ENCODE results near the gene RHCE. TPM values are rescaled to one million over a fixed set of nuclear protein-coding genes. Genes with fewer than 3 reads are reported as not detected.
A peak's percentile ranks its signal among the peaks of the same experiment; 100 is the strongest.

The RHCE gene
- polyA plus RNA-seq, 1 experiment, result 0.25 TPM

DNA sequence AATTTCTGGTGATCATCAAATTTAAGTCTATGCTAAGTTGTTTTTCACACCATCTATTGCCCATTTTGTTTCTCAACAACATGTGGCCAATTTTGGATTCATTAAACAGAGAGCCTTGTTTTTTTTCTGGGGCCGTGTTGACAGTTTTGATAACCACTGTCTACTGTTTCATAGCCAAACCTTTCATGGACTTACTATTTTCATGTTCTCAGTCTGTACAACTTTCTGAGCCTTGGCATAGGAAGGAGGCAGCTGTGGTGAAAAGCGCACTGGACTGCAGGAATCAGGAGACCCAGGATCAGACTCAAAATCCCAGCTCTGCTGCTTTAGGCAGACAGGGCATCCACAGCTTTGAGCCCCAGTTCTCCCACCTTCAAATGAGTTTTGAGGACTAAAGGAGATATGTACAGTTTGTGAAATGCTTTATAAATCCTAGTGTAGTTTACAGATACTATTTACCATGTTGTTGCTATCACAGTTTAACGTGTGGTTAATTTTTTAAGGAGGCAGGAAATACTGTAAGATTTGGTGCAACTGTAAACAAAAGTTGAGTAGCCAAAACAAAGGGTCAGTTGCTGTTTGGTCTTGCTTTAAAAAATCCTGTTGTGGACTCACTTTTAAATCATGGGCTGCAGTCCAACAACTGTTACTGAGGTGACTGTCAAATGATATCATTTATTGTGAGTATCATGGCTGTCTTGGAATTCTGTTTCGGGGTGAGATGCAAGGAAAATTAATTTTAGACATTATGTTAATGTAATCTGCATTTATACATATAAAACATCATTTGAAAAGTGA is 13.0 kb upstream of the RHCE start:
- Histone ChIP-seq H3K27me3 (ENCODE audit: control insufficient read depth, insufficient read depth, low read length) (no peaks in the 10 kb centered on the region), H3K4me3 (ENCODE audit: low read depth, low read length) (no peak overlapping the region), H3K27ac (ENCODE audit: low read depth, low read length) (no peak overlapping the region), H3K9me3 (ENCODE audit: control insufficient read depth, insufficient read depth, low read length) (no peaks in the 10 kb centered on the region)
- CTCF ChIA-PET, result interaction anchor here (1.1 kb wide), 1 partner anchor 38 kb away, joined by 3 read pairs; no protein-coding TSS in a partner anchor
- POLR2A ChIA-PET, result no interaction called here
- TF ChIP-seq, protein P1, sequence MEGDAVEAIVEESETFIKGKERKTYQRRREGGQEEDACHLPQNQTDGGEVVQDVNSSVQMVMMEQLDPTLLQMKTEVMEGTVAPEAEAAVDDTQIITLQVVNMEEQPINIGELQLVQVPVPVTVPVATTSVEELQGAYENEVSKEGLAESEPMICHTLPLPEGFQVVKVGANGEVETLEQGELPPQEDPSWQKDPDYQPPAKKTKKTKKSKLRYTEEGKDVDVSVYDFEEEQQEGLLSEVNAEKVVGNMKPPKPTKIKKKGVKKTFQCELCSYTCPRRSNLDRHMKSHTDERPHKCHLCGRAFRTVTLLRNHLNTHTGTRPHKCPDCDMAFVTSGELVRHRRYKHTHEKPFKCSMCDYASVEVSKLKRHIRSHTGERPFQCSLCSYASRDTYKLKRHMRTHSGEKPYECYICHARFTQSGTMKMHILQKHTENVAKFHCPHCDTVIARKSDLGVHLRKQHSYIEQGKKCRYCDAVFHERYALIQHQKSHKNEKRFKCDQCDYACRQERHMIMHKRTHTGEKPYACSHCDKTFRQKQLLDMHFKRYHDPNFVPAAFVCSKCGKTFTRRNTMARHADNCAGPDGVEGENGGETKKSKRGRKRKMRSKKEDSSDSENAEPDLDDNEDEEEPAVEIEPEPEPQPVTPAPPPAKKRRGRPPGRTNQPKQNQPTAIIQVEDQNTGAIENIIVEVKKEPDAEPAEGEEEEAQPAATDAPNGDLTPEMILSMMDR (IDR thresholded peaks at IDR 0.05; ENCODE audit: low read depth, low read length), result no peak
- DNase-seq (ENCODE audit: low read depth, low spot score), result no peak

DNA sequence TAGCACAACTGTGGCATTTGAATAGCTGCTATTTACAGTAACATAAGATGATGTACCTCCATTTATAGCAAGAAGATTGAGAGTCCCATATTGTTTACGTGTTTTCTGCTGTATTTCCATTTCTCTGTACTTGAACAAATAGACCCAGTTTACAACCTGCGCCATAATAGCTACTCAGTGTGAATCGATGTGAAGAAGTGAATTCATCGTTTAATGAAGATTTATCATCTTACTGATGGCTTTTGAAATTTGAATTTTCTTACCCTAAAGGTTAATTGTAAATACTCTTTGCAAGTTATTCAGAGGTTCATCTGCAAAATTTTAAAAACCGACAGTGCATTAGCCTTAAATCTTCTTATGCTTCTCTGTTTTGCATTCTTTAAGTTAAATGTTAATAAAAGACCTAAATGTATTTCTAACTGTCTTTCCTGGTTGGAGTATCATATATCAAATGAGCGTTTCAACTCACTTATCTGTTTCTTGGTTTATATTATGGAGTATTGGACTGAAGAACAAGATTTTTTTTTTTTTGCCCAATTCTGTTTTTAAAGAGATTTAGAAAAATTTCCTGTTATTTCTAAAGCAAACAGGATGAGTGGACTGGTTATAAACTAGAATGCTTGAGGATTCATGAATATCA is 12.2 kb upstream of the RHCE start:
- CTCF ChIA-PET, result no interaction called here
- H3K4me3 ChIP-seq (ENCODE audit: low read depth, low read length), result peak overlapping the region; percentile 80; the same call in 1 of the 2 replicates

DNA sequence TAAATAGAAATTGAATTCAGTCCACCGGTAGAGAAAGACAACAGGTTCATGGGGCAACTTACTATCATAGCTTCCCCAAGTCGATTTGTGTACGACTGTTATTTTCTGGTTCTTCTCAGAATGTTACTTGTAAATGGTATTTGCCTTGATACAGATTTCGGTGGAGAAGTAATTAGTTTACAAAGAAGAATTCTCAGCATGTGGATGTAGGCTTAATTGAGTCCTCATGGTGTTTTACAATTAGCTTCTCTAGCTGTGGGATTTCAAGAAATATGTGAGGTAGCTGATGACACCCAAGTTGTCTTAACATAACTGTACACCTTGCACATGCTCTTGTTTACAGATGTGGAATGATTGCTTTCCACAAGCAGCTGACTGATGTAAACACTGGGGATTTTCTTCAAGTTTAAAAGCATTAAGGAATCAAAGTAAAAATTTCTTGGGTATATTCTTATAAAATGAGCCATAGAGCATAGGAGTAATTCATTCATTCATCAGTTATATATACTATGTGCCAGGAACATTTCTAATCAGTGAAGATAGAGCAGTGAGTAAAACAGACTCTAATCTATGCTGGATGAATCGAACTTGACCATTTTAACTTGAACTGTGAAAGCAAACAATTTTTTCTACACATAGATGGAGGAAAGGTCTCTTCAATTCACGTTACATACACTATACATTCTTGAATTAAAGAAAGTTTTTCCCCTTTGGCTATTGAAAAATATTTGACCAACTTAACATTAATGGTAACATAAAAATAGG is 11.5 kb upstream of the RHCE start:
- Histone ChIP-seq H3K27ac (ENCODE audit: low read depth, low read length) (no peak overlapping the region), H3K27me3 (ENCODE audit: control insufficient read depth, insufficient read depth, low read length) (no peaks in the 10 kb centered on the region), H3K9me3 (ENCODE audit: control insufficient read depth, insufficient read depth, low read length) (no peaks in the 10 kb centered on the region), H3K4me3 (ENCODE audit: low read depth, low read length) (peak overlapping the region; percentile 80)
- no peak for DNase-seq (ENCODE audit: low read depth, low spot score)
- CTCF ChIA-PET, result interaction anchor here (0.9 to 1.4 kb wide), 2 partner anchors 55 to 90 kb away, joined by 3 to 4 read pairs; no protein-coding TSS in a partner anchor
- TF ChIP-seq, protein P1 (IDR thresholded peaks at IDR 0.05; ENCODE audit: low read depth, low read length), result no peak
- POLR2A ChIA-PET, result interaction anchor here (0.6 to 0.9 kb wide), 2 partner anchors 47 to 185 kb away, joined by 3 to 11 read pairs; partner anchors contain the start of gene RSRP1

More for the DNA sequence above, 12.2 kb upstream of the RHCE start:
- no peak for DNase-seq (ENCODE audit: low read depth, low spot score)
- TF ChIP-seq, protein P1 (IDR thresholded peaks at IDR 0.05; ENCODE audit: low read depth, low read length), result no peak
- H3K27ac ChIP-seq (ENCODE audit: low read depth, low read length), result no peak overlapping the region
- POLR2A ChIA-PET, result no interaction called here
- no peaks in the 10 kb centered on the region for H3K27me3 ChIP-seq (ENCODE audit: control insufficient read depth, insufficient read depth, low read length)
- no peaks in the 10 kb centered on the region for H3K9me3 ChIP-seq (ENCODE audit: control insufficient read depth, insufficient read depth, low read length)

DNA sequence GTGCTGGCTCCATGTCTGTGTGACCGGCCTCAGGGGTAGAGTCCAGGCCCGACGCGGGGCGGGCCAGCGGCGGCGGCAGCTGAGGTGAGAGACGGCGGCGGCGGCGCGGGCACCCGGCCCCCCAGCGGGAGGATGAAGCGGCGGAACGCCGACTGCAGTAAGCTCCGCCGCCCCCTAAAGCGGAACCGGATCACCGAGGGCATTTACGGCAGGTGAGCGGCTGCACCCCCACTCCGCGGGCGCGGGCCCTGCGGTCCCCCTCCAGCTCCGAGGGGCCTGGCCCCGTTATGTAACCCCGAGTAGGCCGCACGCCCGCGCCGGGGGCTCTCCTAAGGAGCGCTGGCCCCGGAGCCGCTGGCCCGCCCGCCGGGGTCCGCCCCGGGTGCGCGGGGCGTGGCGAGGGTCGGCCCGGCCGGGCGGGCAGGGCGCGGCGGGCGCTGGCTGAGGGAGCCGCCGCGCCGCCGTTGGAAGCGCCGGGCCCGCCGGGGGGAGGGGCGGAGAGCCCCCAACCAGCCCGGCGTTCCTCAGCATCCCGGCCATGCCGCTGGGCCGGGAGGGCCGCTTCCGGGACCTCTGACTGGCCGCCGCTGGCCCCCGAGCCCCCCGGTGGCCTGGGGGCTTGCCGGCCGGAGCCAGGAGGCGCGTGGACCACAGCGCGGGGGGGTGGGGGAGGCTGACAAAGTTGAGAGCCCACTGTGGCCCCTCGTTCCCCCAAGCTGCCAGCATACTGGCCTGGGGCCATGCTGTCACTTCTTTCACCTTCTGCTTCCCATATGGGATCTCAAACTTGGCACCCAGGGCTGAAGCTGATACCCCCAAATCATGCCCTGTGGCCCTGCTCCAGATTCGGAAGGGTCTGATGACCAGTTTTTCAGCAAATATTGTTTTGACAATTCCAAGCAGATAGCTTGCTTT is 10.6 kb upstream of the RHCE start:
- TF ChIP-seq, protein P1 (IDR thresholded peaks at IDR 0.05; ENCODE audit: low read depth, low read length), result no peak
- Histone ChIP-seq H3K9me3 (ENCODE audit: control insufficient read depth, insufficient read depth, low read length) (no peaks in the 10 kb centered on the region), H3K27ac (ENCODE audit: low read depth, low read length) (no peak overlapping the region), H3K27me3 (ENCODE audit: control insufficient read depth, insufficient read depth, low read length) (no peaks in the 10 kb centered on the region), H3K4me3 (ENCODE audit: low read depth, low read length) (peak overlapping the region; percentile 80)
- POLR2A ChIA-PET, result interaction anchor here (0.6 to 1.1 kb wide), 3 partner anchors 48 to 199 kb away, joined by 3 to 11 read pairs (median 5); partner anchors contain the start of genes RSRP1 and SYF2
- CTCF ChIA-PET, result interaction anchor here (0.9 to 1.4 kb wide), 2 partner anchors 56 to 91 kb away, joined by 3 to 4 read pairs; no protein-coding TSS in a partner anchor
- no peak for DNase-seq (ENCODE audit: low read depth, low spot score)
